Caco-2 (cell line): ENCODE data around the gene PTGIR. TPM values are rescaled to one million over a fixed set of nuclear protein-coding genes. Genes with fewer than 3 reads are reported as not detected.

ENCODE experiments used
- BruUV-seq: library from RNA; stranded (reverse); fragments of 400-500 nt; replicated peaks from 2 replicates; lab custom pipeline; 2021; lab: Mats Ljungman, UMichigan
- CTCF ChIA-PET: fragments of 300-600 bp; sonication (Branson Sonifier 250); formaldehyde crosslinking; loops from one replicate; lab custom pipeline; 2022; ENCODE audit warnings: antibody characterized with exemption; lab: Charles Lee
- POLR2A ChIA-PET: fragments of 300-600 bp; sonication (Branson Sonifier 250); formaldehyde crosslinking; loops from one replicate; lab custom pipeline; 2022; ENCODE audit warnings: antibody characterized with exemption; lab: Charles Lee
- DNase-seq, 2 experiments: peaks; one replicate each; pipeline versions ENCODE4 v3.0.0 to v3.0.0-alpha.2; 2020 to 2022
- H3K27me3 ChIP-seq: replicated peaks from 2 replicates; pipeline ENCODE4 v1.6.0; 2011; ENCODE audit warnings: low read length; ENCODE audit not compliant: control insufficient read depth, insufficient read depth
- H3K36me3 ChIP-seq: 2 replicates; pipeline ENCODE4 v1.5.1; 2011; ENCODE audit warnings: low read length; ENCODE audit not compliant: control insufficient read depth, insufficient read depth
- H3K4me1 ChIP-seq: fragments of 250-450 bp; sonication (Bioruptor Pico); 2 replicates; pipeline ENCODE4 v1.5.1; 2020; ENCODE audit warnings: mild to moderate bottlenecking
- H3K4me3 ChIP-seq: 2 replicates; pipeline ENCODE4 v1.5.1; 2011; ENCODE audit warnings: low read depth, mild to moderate bottlenecking, control low read depth, low read length
- H3K9me3 ChIP-seq: fragments of 250-450 bp; sonication (Bioruptor Pico); 2 replicates; pipeline ENCODE4 v1.5.1; 2020; ENCODE audit warnings: mild to moderate bottlenecking, moderate library complexity
- H3K27ac Mint-ChIP-seq: one replicate; pipeline ENCODE4 v1.8.0; 2022; ENCODE audit warnings: mixed read lengths; ENCODE audit not compliant: unreplicated experiment
- H3K27me3 Mint-ChIP-seq: one replicate; pipeline ENCODE4 v1.8.0; 2022; ENCODE audit warnings: mixed read lengths; ENCODE audit not compliant: insufficient read depth, unreplicated experiment
- H3K36me3 Mint-ChIP-seq: one replicate; pipeline ENCODE4 v1.8.0; 2022; ENCODE audit warnings: mild to moderate bottlenecking, mixed read lengths; ENCODE audit not compliant: insufficient read depth, unreplicated experiment
- H3K4me1 Mint-ChIP-seq: one replicate; pipeline ENCODE4 v1.8.0; 2022; ENCODE audit warnings: low read depth, mixed read lengths; ENCODE audit not compliant: unreplicated experiment
- H3K4me3 Mint-ChIP-seq: one replicate; pipeline ENCODE4 v1.8.0; 2022; ENCODE audit warnings: mild to moderate bottlenecking, moderate library complexity, mixed read lengths; ENCODE audit not compliant: unreplicated experiment
- H3K9me3 Mint-ChIP-seq: one replicate; pipeline ENCODE4 v1.8.0; 2022; ENCODE audit warnings: mixed read lengths; ENCODE audit not compliant: unreplicated experiment
- intact Hi-C: fragments of 100-400 bp; cut with micrococcal nuclease; formaldehyde crosslinking; loops from one replicate; pipeline ENCODE4 v1.10.0; 2022; ENCODE audit not compliant: unreplicated experiment
- total RNA-seq: library from RNA; stranded (reverse); gene quantifications from 2 replicates; pipeline ENCODE4 v1.2.3, GENCODE V29; 2022
- TF ChIP-seq, protein P1 (sequence below), 2 experiments: fragments of 200-600 bp in 1 of 2; IDR thresholded peaks; 1 replicate in 1 of 2; 2 replicates in 1 of 2; pipeline versions ENCODE4 v1.5.1 to v1.8.0; 2011 to 2022; ENCODE audit warnings: antibody characterized with exemption in 1 of 2, control low read depth in 1 of 2, inconsistent platforms in 1 of 2, low read depth in 1 of 2, low read length in 1 of 2, mild to moderate bottlenecking in 1 of 2, moderate library complexity in 1 of 2; ENCODE audit not compliant: insufficient read depth in 1 of 2, severe bottlenecking in 1 of 2, unreplicated experiment in 1 of 2

The PTGIR gene
- total RNA-seq, 1 experiment from 2014 or later: not detected

DNA sequence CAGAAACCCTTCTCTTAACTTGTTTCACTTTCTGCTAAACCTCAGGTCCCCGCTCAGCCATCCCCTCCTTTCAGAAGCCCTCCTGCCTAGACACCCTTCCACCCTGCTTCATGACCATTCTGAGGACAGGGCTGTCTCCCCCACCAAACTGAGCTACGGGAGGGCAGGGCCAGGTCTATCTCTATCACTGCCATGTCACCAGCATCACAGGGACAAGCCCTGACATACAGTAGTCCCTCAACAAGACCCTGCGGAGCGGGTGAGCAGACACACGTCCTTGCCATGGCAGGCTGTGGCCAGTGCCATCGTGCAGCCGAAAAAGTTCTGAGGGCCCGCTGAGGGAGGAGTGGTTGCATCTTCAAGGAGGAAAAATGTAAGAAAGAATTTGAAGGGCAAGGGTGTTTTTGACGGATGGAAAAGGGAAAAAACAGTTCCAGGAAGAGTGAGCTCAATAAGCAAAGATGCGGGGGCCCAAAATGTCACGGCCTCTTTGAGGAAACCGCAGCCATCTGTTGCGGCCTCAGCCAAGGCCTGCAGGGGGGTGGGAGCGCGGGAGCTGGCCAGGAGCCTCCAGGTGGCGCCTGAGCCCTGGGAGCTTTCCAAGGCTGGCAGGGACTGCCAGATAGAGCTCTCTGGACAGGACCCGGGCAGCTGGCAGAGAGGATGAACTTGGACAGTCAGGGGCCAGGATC, 8.1 kb downstream of the PTGIR start:
- BruUV-seq: no TSS peak
- Mint-ChIP-seq H3K27me3 (no peaks in the 10 kb centered on the region), H3K27ac (no peak overlapping the region), H3K4me3 (no peak overlapping the region), H3K4me1 (peaks cover 6% of the 10 kb centered on the region), H3K36me3 (peaks cover 5% of the 10 kb centered on the region), H3K9me3 (no peaks in the 10 kb centered on the region)
- ChIA-PET CTCF (interaction anchor here (0.6 to 3.2 kb wide), 22 partner anchors 12 to 848 kb away, joined by 3 to 117 read pairs (median 6); partner anchors contain the start of genes CALM3, DACT3 and SIX5), POLR2A (interaction anchor here (0.6 to 1.2 kb wide), 5 partner anchors 14 to 58 kb away, joined by 3 to 15 read pairs (median 4); partner anchors contain the start of genes CALM3 and DACT3)
- DNase-seq: peak; percentile 80 to 86
- Histone ChIP-seq H3K4me3 (no peak overlapping the region), H3K9me3 (no peaks in the 10 kb centered on the region), H3K36me3 (no peaks in the 10 kb centered on the region), H3K27me3 (no peaks in the 10 kb centered on the region), H3K4me1 (peaks cover 14% of the 10 kb centered on the region)
- intact Hi-C loops: no loop called here
- TF ChIP-seq, protein P1, sequence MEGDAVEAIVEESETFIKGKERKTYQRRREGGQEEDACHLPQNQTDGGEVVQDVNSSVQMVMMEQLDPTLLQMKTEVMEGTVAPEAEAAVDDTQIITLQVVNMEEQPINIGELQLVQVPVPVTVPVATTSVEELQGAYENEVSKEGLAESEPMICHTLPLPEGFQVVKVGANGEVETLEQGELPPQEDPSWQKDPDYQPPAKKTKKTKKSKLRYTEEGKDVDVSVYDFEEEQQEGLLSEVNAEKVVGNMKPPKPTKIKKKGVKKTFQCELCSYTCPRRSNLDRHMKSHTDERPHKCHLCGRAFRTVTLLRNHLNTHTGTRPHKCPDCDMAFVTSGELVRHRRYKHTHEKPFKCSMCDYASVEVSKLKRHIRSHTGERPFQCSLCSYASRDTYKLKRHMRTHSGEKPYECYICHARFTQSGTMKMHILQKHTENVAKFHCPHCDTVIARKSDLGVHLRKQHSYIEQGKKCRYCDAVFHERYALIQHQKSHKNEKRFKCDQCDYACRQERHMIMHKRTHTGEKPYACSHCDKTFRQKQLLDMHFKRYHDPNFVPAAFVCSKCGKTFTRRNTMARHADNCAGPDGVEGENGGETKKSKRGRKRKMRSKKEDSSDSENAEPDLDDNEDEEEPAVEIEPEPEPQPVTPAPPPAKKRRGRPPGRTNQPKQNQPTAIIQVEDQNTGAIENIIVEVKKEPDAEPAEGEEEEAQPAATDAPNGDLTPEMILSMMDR (IDR thresholded peaks at IDR 0.05; ENCODE audit: insufficient read depth in 1 of 2, low read depth in 1 of 2, low read length in 1 of 2, severe bottlenecking in 1 of 2, unreplicated experiment in 1 of 2): peak; percentile 87 to 99

DNA sequence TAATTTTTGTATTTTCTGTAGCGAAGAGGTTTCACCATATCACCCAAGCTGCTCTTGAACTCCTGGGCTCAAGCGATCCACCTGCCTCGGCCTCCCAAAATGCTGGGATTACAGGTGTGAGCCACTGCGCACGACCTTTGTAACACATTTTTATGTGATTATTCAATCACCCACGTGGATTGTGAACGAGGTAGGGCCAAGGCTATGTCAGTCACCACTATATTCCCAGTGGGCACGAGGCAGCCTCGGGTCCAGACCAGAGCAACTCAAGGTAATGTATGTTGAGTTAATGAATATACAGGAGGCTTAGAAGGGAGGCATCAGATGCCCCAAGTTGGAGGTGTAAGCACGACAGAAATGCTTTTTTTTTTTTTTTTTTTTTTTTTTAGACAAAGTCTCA, 8.9 kb downstream of the PTGIR start:
- Mint-ChIP-seq H3K27ac (no peak overlapping the region), H3K4me1 (peaks cover 6% of the 10 kb centered on the region), H3K27me3 (no peaks in the 10 kb centered on the region), H3K4me3 (no peak overlapping the region), H3K36me3 (peaks cover 9% of the 10 kb centered on the region), H3K9me3 (no peaks in the 10 kb centered on the region)
- H3K27me3 ChIP-seq: no peaks in the 10 kb centered on the region
- no TSS peak for BruUV-seq
- CTCF ChIA-PET: interaction anchor here (2.6 to 3.2 kb wide), 3 partner anchors 15 to 46 kb away, joined by 42 to 117 read pairs (median 60); partner anchors contain the start of genes CALM3 and DACT3
- no peak overlapping the region for H3K4me3 ChIP-seq
- H3K36me3 ChIP-seq: no peaks in the 10 kb centered on the region
- TF ChIP-seq, protein P1 (IDR thresholded peaks at IDR 0.05; ENCODE audit: insufficient read depth in 1 of 2, low read depth in 1 of 2, low read length in 1 of 2, severe bottlenecking in 1 of 2, unreplicated experiment in 1 of 2): no peak
- peaks cover 6% of the 10 kb centered on the region for H3K4me1 ChIP-seq
- POLR2A ChIA-PET: no interaction called here
- intact Hi-C loops: no loop called here
- H3K9me3 ChIP-seq: no peaks in the 10 kb centered on the region
- no peak for DNase-seq

- no peaks in the 10 kb centered on the region for H3K27me3 ChIP-seq
- intact Hi-C loops: loop anchor here (1.0 kb wide), 2 partner anchors 11 to 48 kb away; no protein-coding TSS in a partner anchor
- H3K36me3 ChIP-seq: no peaks in the 10 kb centered on the region; the same call in none of the 2 replicates
- no TSS peak for BruUV-seq
- H3K9me3 Mint-ChIP-seq: no peaks in the 10 kb centered on the region
- POLR2A ChIA-PET: interaction anchor here (1.0 kb wide), 1 partner anchor 11 kb away, joined by 3 read pairs; no protein-coding TSS in a partner anchor
- no peaks in the 10 kb centered on the region for H3K9me3 ChIP-seq
- H3K4me1 ChIP-seq: no peaks in the 10 kb centered on the region
- no peak overlapping the region for H3K27ac Mint-ChIP-seq
- no peaks in the 10 kb centered on the region for H3K27me3 Mint-ChIP-seq
- no peak overlapping the region for H3K4me3 ChIP-seq
- H3K4me1 Mint-ChIP-seq: peaks cover 6% of the 10 kb centered on the region
- DNase-seq: peak; percentile 87 to 90
- no peak overlapping the region for H3K4me3 Mint-ChIP-seq
- CTCF ChIA-PET: interaction anchor here (0.6 to 3.1 kb wide), 15 partner anchors 8 to 619 kb away, joined by 3 to 60 read pairs (median 4); partner anchors contain the start of genes CALM3, CCDC61, DACT3 and PRKD2
- H3K36me3 Mint-ChIP-seq: peaks cover 22% of the 10 kb centered on the region
- TF ChIP-seq, protein P1 (IDR thresholded peaks at IDR 0.05; ENCODE audit: insufficient read depth in 1 of 2, low read depth in 1 of 2, low read length in 1 of 2, severe bottlenecking in 1 of 2, unreplicated experiment in 1 of 2): peak; percentile 93 to 95
Observed at GRCh38 chr19:46614114-46614722, 10.7 kb downstream of the PTGIR start.
